Measurements from ENCODE around the gene SOX30. TPM values are rescaled to one million over a fixed set of nuclear protein-coding genes. Genes with fewer than 3 reads are reported as not detected.

SOX30 gene
- total and polyA plus RNA-seq, 4 donors, result under 0.01 to 0.21 TPM; not detected in 2

GRCh38 chr5:157594675-157595459 is 57.4 kb downstream of the SOX30 start:
- Histone ChIP-seq H3K4me3 (ENCODE audit: low read depth in 1 of 3, low read length in 3 of 3) (no peak overlapping the region), H3K27ac (ENCODE audit: low read depth in 1 of 2, low read length in 2 of 2) (no peak overlapping the region), H3K36me3 (ENCODE audit: control insufficient read depth in 4 of 4, insufficient read depth in 3 of 4, low read depth in 1 of 4, low read length in 3 of 4) (no peaks in the 10 kb centered on the region), H3K27me3 (ENCODE audit: control insufficient read depth in 4 of 4, insufficient read depth in 4 of 4, low read length in 3 of 4) (no peaks in the 10 kb centered on the region), H3K9ac (ENCODE audit: low read depth in 1 of 2, low read length in 2 of 2) (no peak overlapping the region), H3K9me3 (ENCODE audit: control insufficient read depth in 4 of 4, low read length in 3 of 4) (no peaks in the 10 kb centered on the region), H3K4me1 (ENCODE audit: control insufficient read depth in 4 of 4, insufficient read depth in 4 of 4, low read length in 3 of 4) (peaks cover 0 to 3% (median 0%) of the 10 kb centered on the region in 4 donors)
- DNase-seq (ENCODE audit: low spot score), result no peak
- 60% methylated on average over 2 of the region's 2 CpGs for WGBS
- no peak for TF ChIP-seq REST (IDR thresholded peaks at IDR 0.05)
- TF ChIP-seq SP1 (IDR thresholded peaks at IDR 0.05), result no peak
- TF ChIP-seq FOXA1 (IDR thresholded peaks at IDR 0.05), result no peak
- TF ChIP-seq NR2F2 (IDR thresholded peaks at IDR 0.05), result no peak
- TF ChIP-seq YY1 (IDR thresholded peaks at IDR 0.05), result no peak
- no peak for TF ChIP-seq ZBTB33 (IDR thresholded peaks at IDR 0.05)
- TF ChIP-seq TAF1 (conservative IDR thresholded peaks at IDR 0.05), result no peak
- TF ChIP-seq EGR1 (IDR thresholded peaks at IDR 0.05; ENCODE audit: low read depth in 2 of 2), result no peak
- TF ChIP-seq ATF3 (IDR thresholded peaks at IDR 0.05), result no peak
- TF ChIP-seq MAX (IDR thresholded peaks at IDR 0.05), result no peak
- TF ChIP-seq GABPA (IDR thresholded peaks at IDR 0.05 in 1 of 2, conservative IDR thresholded peaks at IDR 0.05 in 1 of 2), result no peak
- TF ChIP-seq FOXA2 (IDR thresholded peaks at IDR 0.05), result no peak
- no peak for TF ChIP-seq JUND (IDR thresholded peaks at IDR 0.05)
- no peak for TF ChIP-seq HNF4A (conservative IDR thresholded peaks at IDR 0.05)
- TF ChIP-seq HNF4G (IDR thresholded peaks at IDR 0.05), result no peak

- no peaks in the 10 kb centered on the region for H3K36me3 ChIP-seq (ENCODE audit: control insufficient read depth in 4 of 4, insufficient read depth in 3 of 4, low read depth in 1 of 4, low read length in 3 of 4)
- no peaks in the 10 kb centered on the region for H3K9me3 ChIP-seq (ENCODE audit: control insufficient read depth in 4 of 4, low read length in 3 of 4)
- no peak for DNase-seq (ENCODE audit: low spot score)
- no peak overlapping the region for H3K27ac ChIP-seq (ENCODE audit: low read depth in 1 of 2, low read length in 2 of 2)
- H3K9ac ChIP-seq (ENCODE audit: low read depth in 1 of 2, low read length in 2 of 2), result no peak overlapping the region
- TF ChIP-seq ATF3 (IDR thresholded peaks at IDR 0.05) (no peak), HNF4A (conservative IDR thresholded peaks at IDR 0.05) (no peak), ZBTB33 (IDR thresholded peaks at IDR 0.05) (no peak), RAD21 (IDR thresholded peaks at IDR 0.05) (no peak), JUND (IDR thresholded peaks at IDR 0.05) (no peak), FOXA2 (IDR thresholded peaks at IDR 0.05) (no peak), RXRA (IDR thresholded peaks at IDR 0.05) (no peak), YY1 (IDR thresholded peaks at IDR 0.05) (no peak), MAX (IDR thresholded peaks at IDR 0.05) (no peak)
- peaks cover 0 to 3% (median 0%) of the 10 kb centered on the region in 4 donors for H3K4me1 ChIP-seq (ENCODE audit: control insufficient read depth in 4 of 4, insufficient read depth in 4 of 4, low read length in 3 of 4)
- H3K4me3 ChIP-seq (ENCODE audit: low read depth in 1 of 3, low read length in 3 of 3), result no peak overlapping the region
- H3K27me3 ChIP-seq (ENCODE audit: control insufficient read depth in 4 of 4, insufficient read depth in 4 of 4, low read length in 3 of 4), result no peaks in the 10 kb centered on the region
These were observed 58.0 kb downstream of the SOX30 start for GRCh38 chr5:157594257-157594656.

Data from liver (tissue), 9 donors.